Lung microvascular endothelial cell (primary cell): ENCODE measurements around the gene WDFY2. TPM values are rescaled to one million over a fixed set of nuclear protein-coding genes. Genes with fewer than 3 reads are reported as not detected.
"Not testable (repeated sequence)": the region's sequence is repeated elsewhere in the genome, so short reads cannot be mapped to it uniquely, and the experiment has no call there.

Source experiments
- DNase-seq, 2 donors: peaks; one replicate each; pipeline versions ENCODE4 v3.0.0 to v3.0.0-alpha.2; 2010; ENCODE audit warnings: low read depth in 2 of 2
- total RNA-seq: library from RNA; depleted of rRNA; stranded (reverse); fragments of >200 nt; gene quantifications from 2 replicates; pipeline ENCODE4 v1.2.1, GENCODE V29; 2014

The WDFY2 gene
- total RNA-seq, 1 donor from 2014 or later: 4.4 TPM

- no peak for DNase-seq
Measured at GRCh38 chr13:51630288-51630615, 46.0 kb downstream of the WDFY2 start.

DNA sequence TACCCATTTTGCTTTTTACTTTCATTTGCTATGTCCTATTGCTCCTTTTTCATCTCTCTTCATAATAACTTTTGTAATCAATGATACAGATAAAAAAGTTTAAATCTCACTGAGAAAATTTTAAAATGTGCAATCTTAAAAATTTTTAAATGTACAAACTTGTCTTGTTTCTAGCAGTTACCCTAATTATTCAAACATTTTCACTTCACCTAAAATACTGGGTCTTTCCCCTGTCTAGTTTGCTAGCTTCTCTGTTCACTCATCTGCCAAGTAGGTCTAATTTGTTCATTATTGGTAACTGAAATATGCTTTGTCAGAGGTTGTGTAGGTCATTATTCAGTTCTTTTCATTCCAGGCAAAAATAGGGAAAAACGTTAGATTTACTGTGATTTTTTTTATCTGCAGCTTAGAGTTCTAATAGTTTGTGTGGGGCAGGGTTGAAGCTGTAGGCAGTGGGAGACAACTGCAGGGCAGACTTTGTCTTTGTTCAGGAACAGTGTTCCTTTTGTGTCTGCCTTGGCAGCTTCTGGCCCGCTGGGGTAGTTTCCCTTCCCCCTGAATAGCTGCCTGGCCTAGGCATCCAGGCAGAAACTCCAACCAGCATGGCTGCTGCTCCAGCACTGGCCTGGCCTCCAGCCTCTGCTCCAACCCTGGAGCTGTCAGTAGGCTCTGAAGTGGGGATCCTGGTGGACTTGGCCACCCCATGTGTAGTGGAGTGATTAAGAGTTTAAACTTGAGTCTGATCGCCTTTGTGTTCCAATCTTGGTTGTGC, 48.5 kb downstream of the WDFY2 start:
- DNase-seq: no peak

GRCh38 chr13:51635137-51635878, 51.0 kb downstream of the WDFY2 start:
- no peak for DNase-seq

GRCh38 chr13:51636349-51636890, 52.2 kb downstream of the WDFY2 start:
- peak in 1 of 2 donors; percentile 50 for DNase-seq

- no peak for DNase-seq
Measured at GRCh38 chr13:51637852-51638215, 53.6 kb downstream of the WDFY2 start.

GRCh38 chr13:51638216-51638871, 54.1 kb downstream of the WDFY2 start:
- no peak for DNase-seq

DNA sequence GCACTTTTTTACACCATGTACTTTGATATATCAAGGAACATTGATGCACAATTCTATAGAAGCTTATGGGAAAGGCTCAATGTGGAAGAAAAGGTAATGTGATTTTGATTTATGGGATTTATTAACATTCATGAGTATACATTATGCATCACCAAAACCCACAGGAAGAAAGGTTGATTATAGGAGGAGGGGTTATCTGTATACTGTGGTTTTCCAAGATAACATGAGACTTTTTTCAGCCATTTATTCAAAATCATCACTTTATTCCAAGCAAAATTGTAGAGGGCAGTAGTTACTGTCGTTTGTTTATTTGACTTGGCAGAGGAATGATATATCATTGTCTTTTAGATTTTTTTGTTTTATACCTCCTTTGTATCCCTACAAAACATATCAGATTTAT, 54.9 kb downstream of the WDFY2 start:
- DNase-seq: peak; percentile 14 to 40

DNA sequence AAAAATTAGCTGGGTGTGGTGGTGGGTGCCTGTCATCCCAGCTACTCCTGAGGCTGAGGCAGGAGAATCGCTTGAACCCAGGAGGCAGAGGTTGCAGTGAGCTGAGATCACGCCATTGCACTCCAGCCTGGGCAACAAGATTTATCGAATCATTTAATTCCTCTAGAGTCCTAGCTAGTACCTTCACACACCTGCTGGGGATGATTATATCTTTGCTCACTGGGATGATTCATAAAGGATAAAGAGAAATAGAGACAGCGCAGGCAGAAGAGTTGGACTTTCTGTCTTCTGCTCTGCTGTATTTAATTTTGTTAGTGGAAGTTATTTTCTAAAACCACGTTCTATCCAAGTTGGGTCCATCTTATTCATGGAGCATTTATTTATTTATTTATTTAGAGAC, 56.4 kb downstream of the WDFY2 start:
- DNase-seq: not testable (repeated sequence)

GRCh38 chr13:51643105-51643881, 59.0 kb downstream of the WDFY2 start:
- DNase-seq: peak; percentile 69 to 88

GRCh38 chr13:51643882-51644281, 59.6 kb downstream of the WDFY2 start:
- peak; percentile 26 to 92 for DNase-seq

DNA sequence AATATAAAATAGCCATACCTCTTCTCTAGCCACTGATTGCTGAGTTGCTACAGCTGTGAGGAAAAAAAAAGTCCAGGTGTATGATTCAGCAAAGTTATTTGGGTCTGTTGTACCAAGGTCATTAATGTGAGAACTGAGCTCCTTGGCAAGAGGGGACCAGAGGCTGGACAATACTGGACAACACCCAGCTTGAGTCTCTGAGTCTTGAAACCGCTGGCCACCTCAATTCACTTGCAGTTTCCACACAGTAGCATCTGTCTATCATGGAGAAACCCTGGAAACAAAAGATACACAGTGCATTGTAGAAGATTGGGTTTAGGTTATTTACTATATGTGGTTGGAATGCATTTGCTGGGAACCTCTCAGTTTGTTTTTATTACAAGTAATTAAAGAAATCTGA, 60.4 kb downstream of the WDFY2 start:
- DNase-seq: peak; percentile 33 to 53

GRCh38 chr13:51645154-51645650, 60.9 kb downstream of the WDFY2 start:
- DNase-seq: peak; percentile 63 to 68

- DNase-seq: no peak
Measured at GRCh38 chr13:51645761-51646670, 61.8 kb downstream of the WDFY2 start.

DNA sequence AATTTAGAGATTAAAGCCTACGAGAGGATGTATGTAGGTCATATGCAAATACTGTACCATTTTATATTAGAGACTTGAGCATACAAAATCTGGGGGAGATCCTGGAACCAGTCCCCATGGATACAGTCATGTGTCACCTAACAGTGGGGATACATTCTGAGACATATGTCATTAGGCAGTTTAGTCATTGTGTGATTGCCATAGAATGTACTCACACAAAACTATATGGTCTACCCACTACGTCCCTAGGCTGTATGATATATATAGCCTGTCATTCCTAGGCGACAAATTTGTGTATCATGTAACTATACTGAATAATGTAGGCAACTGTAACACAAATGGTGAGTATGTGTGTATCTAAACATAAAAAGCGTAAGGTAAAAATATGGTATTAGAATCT, 62.8 kb downstream of the WDFY2 start:
- DNase-seq: no peak

DNA sequence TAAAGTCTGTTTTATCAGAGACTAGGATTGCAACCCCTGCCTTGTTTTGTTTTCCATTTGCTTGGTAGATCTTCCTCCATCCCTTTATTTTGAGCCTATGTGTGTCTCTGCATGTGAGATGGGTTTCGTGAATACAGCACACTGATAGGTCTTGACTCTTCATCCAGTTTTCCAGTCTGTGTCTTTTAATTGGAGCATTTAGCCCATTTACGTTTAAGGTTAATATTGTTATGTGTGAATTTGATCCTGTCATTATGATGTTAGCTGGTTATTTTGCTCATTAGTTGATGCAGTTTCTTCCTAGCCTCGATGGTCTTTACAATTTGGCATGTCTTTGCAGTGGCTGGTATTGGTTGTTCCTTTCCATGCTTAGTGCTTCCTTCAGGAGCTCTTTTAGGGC, 67.9 kb downstream of the WDFY2 start:
- DNase-seq: not testable (repeated sequence)

- peak in 1 of 2 donors; percentile 41 for DNase-seq
Measured at GRCh38 chr13:51659276-51660127, 75.2 kb downstream of the WDFY2 start.

DNA sequence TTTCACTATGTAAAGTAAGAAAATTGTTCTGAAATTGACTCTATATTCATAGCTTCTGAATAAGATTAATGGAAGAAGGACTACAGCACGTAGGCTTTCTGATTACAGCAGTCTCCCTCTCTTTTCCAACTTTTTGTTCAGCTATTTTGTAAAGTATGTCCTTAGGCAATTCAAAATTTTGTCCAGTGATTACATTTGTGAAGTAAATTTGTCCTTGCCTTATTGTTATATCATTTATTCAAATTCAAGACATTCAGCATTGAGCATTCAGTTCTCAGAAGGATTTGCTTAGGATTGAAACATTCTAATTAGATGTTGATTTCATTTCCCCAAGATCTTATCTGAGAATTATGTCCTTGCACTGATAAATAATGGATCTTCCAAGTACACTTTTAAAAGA, 76.6 kb downstream of the WDFY2 start:
- no peak for DNase-seq

- no peak for DNase-seq
Measured at GRCh38 chr13:51663973-51664957, 80.0 kb downstream of the WDFY2 start.
